ENCODE data around the gene SH3GL2. TPM values are rescaled to one million over a fixed set of nuclear protein-coding genes. Genes with fewer than 3 reads are reported as not detected.

Gene SH3GL2
- polyA plus RNA-seq, 3 donors: not detected

DNA sequence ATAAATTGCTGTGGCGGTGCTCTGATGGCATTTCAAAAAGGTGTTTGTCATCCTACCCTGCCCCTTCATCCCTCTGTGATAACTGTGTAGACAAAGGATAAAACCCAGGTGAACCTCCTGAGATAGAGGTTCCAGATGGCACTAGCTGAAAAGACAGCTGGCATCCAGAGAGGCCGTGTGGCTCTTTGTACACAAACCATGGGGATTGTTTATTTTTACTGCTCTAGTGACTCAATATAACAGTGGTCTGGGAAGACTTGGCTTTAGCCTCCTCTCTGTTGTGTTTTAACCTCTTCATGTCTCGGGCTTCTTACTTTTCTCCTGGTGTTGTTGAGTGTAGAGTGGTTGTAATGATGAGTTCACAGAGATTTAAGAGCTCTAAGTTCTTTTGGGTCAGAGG is 48.8 kb downstream of the SH3GL2 start:
- WGBS (ENCODE audit: insufficient coverage): no CpG with 5 or more reads among the region's 3 CpGs
- H3K4me1 Mint-ChIP-seq: no peaks in the 10 kb centered on the region
- intact Hi-C loops (cut with micrococcal nuclease): no loop called here

DNA sequence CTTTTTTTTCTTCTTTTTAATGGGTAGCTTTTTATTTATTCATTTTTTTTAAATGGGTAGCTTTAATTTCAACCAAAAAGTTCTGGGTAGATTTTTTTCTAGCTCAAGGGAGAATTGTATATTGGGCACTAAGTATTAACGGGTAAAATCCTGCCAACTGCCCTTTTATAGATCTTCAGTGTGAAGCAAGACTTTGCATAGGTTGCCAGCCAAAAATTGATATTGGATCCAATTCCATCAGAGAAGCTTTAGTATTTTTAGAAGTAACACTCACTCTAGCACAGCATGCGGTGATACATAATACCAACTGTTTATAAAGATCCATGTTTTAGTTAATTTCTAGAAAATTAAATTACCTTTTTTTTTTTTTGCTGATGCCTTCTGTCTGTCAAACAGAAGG is 49.8 kb downstream of the SH3GL2 start:
- H3K4me3 Mint-ChIP-seq: no peak overlapping the region
- no peaks in the 10 kb centered on the region for H4K20me1 ChIP-seq (ENCODE audit: insufficient read depth, low read length)
- peaks cover 0 to 4% (median 2%) of the 10 kb centered on the region in 7 donors for H3K9me3 Mint-ChIP-seq
- TF ChIP-seq, protein P1, sequence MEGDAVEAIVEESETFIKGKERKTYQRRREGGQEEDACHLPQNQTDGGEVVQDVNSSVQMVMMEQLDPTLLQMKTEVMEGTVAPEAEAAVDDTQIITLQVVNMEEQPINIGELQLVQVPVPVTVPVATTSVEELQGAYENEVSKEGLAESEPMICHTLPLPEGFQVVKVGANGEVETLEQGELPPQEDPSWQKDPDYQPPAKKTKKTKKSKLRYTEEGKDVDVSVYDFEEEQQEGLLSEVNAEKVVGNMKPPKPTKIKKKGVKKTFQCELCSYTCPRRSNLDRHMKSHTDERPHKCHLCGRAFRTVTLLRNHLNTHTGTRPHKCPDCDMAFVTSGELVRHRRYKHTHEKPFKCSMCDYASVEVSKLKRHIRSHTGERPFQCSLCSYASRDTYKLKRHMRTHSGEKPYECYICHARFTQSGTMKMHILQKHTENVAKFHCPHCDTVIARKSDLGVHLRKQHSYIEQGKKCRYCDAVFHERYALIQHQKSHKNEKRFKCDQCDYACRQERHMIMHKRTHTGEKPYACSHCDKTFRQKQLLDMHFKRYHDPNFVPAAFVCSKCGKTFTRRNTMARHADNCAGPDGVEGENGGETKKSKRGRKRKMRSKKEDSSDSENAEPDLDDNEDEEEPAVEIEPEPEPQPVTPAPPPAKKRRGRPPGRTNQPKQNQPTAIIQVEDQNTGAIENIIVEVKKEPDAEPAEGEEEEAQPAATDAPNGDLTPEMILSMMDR (IDR thresholded peaks at IDR 0.05): no peak
- H3K36me3 ChIP-seq (replicated peaks in 1 of 2; ENCODE audit: control insufficient read depth in 1 of 2, insufficient read depth in 2 of 2, low read length in 2 of 2): no peaks in the 10 kb centered on the region
- no peaks in the 10 kb centered on the region for H3K4me1 ChIP-seq (ENCODE audit: control insufficient read depth in 1 of 2, insufficient read depth in 2 of 2, low read length in 2 of 2)
- H3K27ac ChIP-seq (ENCODE audit: low read depth in 1 of 2, low read length in 2 of 2): no peak overlapping the region
- H3K27ac Mint-ChIP-seq: no peak overlapping the region
- H3K9me3 ChIP-seq (replicated peaks in 1 of 2; ENCODE audit: control insufficient read depth in 1 of 2, insufficient read depth in 1 of 2, low read length in 2 of 2): no peaks in the 10 kb centered on the region
- H3K36me3 Mint-ChIP-seq: no peaks in the 10 kb centered on the region
- H3K27me3 Mint-ChIP-seq (ENCODE audit: low read depth in 3 of 3): no peaks in the 10 kb centered on the region
- no peaks in the 10 kb centered on the region for H3K27me3 ChIP-seq (ENCODE audit: control insufficient read depth in 2 of 2, insufficient read depth in 2 of 2, low read length in 2 of 2)
- H3K79me2 ChIP-seq (ENCODE audit: insufficient read depth, low read length): no peaks in the 10 kb centered on the region
- no peak for DNase-seq
- no peak overlapping the region for H2AFZ ChIP-seq (ENCODE audit: insufficient read depth, low read depth, low read length, poor library complexity, severe bottlenecking)
- no peak overlapping the region for H3K9ac ChIP-seq (ENCODE audit: insufficient read depth, low read length, poor library complexity, severe bottlenecking)
- intact Hi-C loops (cut with micrococcal nuclease): no loop called here
- WGBS (ENCODE audit: insufficient coverage): no CpG with 5 or more reads among the region's 2 CpGs
- H3K4me1 Mint-ChIP-seq: no peaks in the 10 kb centered on the region
- H3K4me3 ChIP-seq (replicated peaks in 1 of 3; ENCODE audit: low read depth in 2 of 3, low read length in 3 of 3): no peak overlapping the region
- H3K4me2 ChIP-seq (replicated peaks; ENCODE audit: extremely low read depth, low read length, poor library complexity, severe bottlenecking): no peak overlapping the region

More for the DNA sequence above, 48.8 kb downstream of the SH3GL2 start:
- H3K4me3 ChIP-seq (replicated peaks in 1 of 3; ENCODE audit: low read depth in 2 of 3, low read length in 3 of 3): no peak overlapping the region
- Mint-ChIP-seq H3K27me3 (ENCODE audit: low read depth in 3 of 3) (no peaks in the 10 kb centered on the region), H3K36me3 (no peaks in the 10 kb centered on the region), H3K4me3 (no peak overlapping the region), H3K27ac (no peak overlapping the region), H3K9me3 (peaks cover 0 to 6% (median 2%) of the 10 kb centered on the region in 7 donors)
- H3K36me3 ChIP-seq (replicated peaks in 1 of 2; ENCODE audit: control insufficient read depth in 1 of 2, insufficient read depth in 2 of 2, low read length in 2 of 2): no peaks in the 10 kb centered on the region
- no peak for DNase-seq
- H3K4me1 ChIP-seq (ENCODE audit: control insufficient read depth in 1 of 2, insufficient read depth in 2 of 2, low read length in 2 of 2): no peaks in the 10 kb centered on the region
- H3K27me3 ChIP-seq (ENCODE audit: control insufficient read depth in 2 of 2, insufficient read depth in 2 of 2, low read length in 2 of 2): no peaks in the 10 kb centered on the region
- H3K79me2 ChIP-seq (ENCODE audit: insufficient read depth, low read length): no peaks in the 10 kb centered on the region
- no peak overlapping the region for H3K27ac ChIP-seq (ENCODE audit: low read depth in 1 of 2, low read length in 2 of 2)
- TF ChIP-seq, protein P1 (IDR thresholded peaks at IDR 0.05): no peak
- H3K4me2 ChIP-seq (replicated peaks; ENCODE audit: extremely low read depth, low read length, poor library complexity, severe bottlenecking): no peak overlapping the region
- H3K9me3 ChIP-seq (replicated peaks in 1 of 2; ENCODE audit: control insufficient read depth in 1 of 2, insufficient read depth in 1 of 2, low read length in 2 of 2): no peaks in the 10 kb centered on the region
- no peak overlapping the region for H3K9ac ChIP-seq (ENCODE audit: insufficient read depth, low read length, poor library complexity, severe bottlenecking)
- no peaks in the 10 kb centered on the region for H4K20me1 ChIP-seq (ENCODE audit: insufficient read depth, low read length)
- H2AFZ ChIP-seq (ENCODE audit: insufficient read depth, low read depth, low read length, poor library complexity, severe bottlenecking): no peak overlapping the region
